Activated CD4-positive, alpha-beta T cell treated with anti-CD3 and anti-CD28 coated beads, Interleukin-2, amount 50 U/mL, for 16 hours (primary cell): ENCODE results near the gene MSI2.

ENCODE experiments used
- DNase-seq: peaks from one replicate; pipeline ENCODE4 v3.0.0-alpha.2; 2020

Gene MSI2

GRCh38 chr17:57420734-57421717 lies 164.7 kb downstream of the MSI2 start:
- no peak for DNase-seq

- DNase-seq: peak; percentile 50
Measured at GRCh38 chr17:57422574-57423164, 166.3 kb downstream of the MSI2 start.

GRCh38 chr17:57423541-57423940 lies 167.2 kb downstream of the MSI2 start:
- no peak for DNase-seq

GRCh38 chr17:57424273-57424672 lies 167.9 kb downstream of the MSI2 start:
- DNase-seq: no peak

GRCh38 chr17:57424777-57425188 lies 168.5 kb downstream of the MSI2 start:
- no peak for DNase-seq

- DNase-seq: no peak
Measured at GRCh38 chr17:57425431-57425830, 169.1 kb downstream of the MSI2 start.

GRCh38 chr17:57425903-57426880 lies 169.9 kb downstream of the MSI2 start:
- DNase-seq: peak; percentile 37

- no peak for DNase-seq
Measured at GRCh38 chr17:57429966-57430365, 173.6 kb downstream of the MSI2 start.

- DNase-seq: no peak
Measured at GRCh38 chr17:57431415-57431814, 175.1 kb downstream of the MSI2 start.

- DNase-seq: no peak
Measured at GRCh38 chr17:57432507-57433277, 176.4 kb downstream of the MSI2 start.

- no peak for DNase-seq
Measured at GRCh38 chr17:57433452-57433851, 177.1 kb downstream of the MSI2 start.

GRCh38 chr17:57434361-57434760 lies 178.0 kb downstream of the MSI2 start:
- DNase-seq: no peak

GRCh38 chr17:57436565-57436964 lies 180.2 kb downstream of the MSI2 start:
- no peak for DNase-seq

GRCh38 chr17:57438066-57438731 lies 181.9 kb downstream of the MSI2 start:
- DNase-seq: no peak

GRCh38 chr17:57439651-57440050 lies 183.3 kb downstream of the MSI2 start:
- no peak for DNase-seq

- peak; percentile 83 for DNase-seq
Measured at GRCh38 chr17:57440522-57441269, 184.4 kb downstream of the MSI2 start.

GRCh38 chr17:57441270-57441600 lies 184.9 kb downstream of the MSI2 start:
- no peak for DNase-seq

GRCh38 chr17:57442401-57442823 lies 186.1 kb downstream of the MSI2 start:
- peak; percentile 16 for DNase-seq

- DNase-seq: peak; percentile 84
Measured at GRCh38 chr17:57442914-57443571, 186.7 kb downstream of the MSI2 start.

GRCh38 chr17:57443781-57444180 lies 187.5 kb downstream of the MSI2 start:
- no peak for DNase-seq
